SK-N-SH (cell line): Measurements from ENCODE around the gene SMAD3. TPM values are rescaled to one million over a fixed set of nuclear protein-coding genes. Genes with fewer than 3 reads are reported as not detected.

Experiments
- polyA plus RNA-seq, 3 experiments: library from polyadenylated mRNA; depleted of rRNA; stranded (reverse); fragments of >200 nt; gene quantifications; 2 replicates each; pipeline ENCODE4 v1.2.3, GENCODE V29; 2012

The SMAD3 gene
- polyA plus RNA-seq, 1 of the 3 experiments (the other 2 are of a cell fraction), result 19.5 TPM

Other genes with a start within 250 kb of the SMAD3 start
- gene AAGAB, start 189.1 kb downstream of the SMAD3 start, polyA plus RNA-seq (2012; rRNA removed), result 24.9 and 32.8 TPM in 2 replicates
- gene IQCH, start 189.2 kb downstream of the SMAD3 start, polyA plus RNA-seq (2012; rRNA removed), result 0.81 and 1.0 TPM in 2 replicates